ENCODE measurements around the gene UBE2E1.
"Not testable (repeated sequence)": the region's sequence is repeated elsewhere in the genome, so short reads cannot be mapped to it uniquely, and the experiment has no call there.

Gene UBE2E1

DNA sequence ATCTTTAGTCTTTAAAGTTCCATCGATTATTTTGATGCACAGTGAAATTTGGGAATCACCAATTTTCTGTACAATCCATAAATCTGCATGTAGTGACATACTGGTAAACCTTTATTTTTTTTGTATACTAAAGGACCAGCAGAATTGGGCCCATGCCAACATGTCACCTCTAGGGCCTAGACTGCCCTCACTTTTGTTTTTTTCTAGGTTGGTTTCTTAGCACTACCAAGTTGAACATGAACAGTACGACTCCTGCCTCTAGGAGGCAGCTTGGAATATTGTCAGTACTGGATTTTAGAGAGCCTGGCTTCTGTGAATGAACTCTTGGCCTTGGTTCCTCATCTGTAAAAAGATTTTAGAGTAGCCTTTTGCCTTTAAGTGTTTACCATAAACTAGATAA is 78.7 kb downstream of the UBE2E1 start:
- DNase-seq = no peak

DNA sequence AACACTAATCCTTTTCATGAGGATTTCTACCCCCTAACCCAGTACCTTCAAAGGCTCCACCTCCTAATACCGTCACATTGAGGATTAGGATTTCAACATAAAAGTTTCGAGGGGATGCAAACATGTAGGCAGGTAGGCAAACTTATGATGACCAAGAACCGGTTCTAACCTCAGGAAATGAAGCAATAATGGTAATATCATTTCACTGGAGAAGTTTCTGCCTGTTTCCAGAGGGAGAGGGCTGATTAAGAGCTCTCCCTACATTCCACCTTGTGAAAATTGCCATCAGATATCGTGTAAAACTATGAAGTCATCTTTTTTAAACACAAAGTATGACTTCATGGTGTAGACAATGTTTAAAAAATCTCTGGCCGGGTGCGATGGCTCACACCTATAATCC is 79.5 kb downstream of the UBE2E1 start:
- no peak for DNase-seq

DNA sequence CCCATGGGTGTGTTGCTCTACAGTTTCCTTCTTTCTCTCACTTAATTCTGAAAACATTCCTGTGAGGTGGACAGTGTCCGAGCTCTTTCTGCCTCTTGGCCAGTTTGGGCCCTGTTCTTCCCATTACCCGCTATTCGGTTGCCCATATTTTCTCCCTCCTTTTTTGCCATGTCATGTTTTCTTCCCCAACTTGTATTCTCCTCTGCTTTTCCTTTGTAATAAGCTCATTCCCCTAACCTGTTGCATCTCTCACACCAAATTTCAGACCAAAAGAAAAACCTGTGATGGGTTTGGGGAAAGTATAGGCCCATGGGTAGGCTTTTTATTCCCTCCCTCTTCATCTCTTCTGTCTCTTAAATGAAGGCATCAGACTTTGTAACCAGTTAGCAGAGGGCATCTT is 80.6 kb downstream of the UBE2E1 start:
- no peak for DNase-seq

DNA sequence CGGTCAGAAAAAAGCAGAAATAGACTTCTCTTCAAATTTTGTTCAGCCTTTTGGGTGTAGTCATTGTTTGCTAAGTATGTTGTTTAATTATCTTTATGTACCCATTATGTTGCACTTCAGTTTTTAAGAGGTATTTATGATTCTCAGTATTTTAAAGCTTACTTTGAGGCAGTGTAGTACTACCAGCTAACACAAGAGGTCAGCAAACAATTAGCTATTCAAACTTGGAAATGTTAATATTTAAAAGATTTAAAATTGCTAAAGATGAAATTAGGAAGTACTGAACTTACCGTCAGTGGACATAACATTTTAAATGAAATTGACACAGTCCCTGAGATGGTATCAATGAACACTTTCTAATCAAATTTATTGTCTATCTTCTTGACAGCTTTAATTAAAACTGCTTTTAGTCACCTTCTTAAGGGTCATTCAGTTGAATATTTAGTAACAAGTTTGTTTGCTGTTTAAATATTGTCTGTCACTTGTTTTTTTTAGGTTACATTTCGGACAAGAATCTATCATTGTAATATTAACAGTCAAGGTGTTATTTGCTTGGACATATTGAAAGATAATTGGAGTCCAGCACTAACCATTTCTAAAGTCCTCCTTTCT is 83.0 kb downstream of the UBE2E1 start:
- DNase-seq = no peak

DNA sequence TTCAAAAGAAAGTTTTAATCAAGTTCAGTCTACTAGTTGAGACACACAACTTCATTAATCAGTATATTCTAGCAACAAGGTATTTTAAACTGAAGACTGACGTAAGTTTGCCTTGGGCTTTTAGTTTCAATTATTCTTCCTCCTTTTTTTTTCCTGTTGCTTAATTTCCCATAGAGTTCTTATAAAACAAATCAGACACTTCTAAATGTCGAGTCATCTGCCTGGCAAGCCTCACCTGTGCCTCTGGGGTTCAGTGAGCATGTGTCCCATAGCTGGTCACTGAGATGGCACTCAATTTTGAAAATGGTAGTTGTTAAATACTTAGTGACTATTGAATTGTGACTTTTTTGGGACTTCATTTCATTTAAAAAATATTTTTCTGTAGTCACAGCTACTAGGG is 83.6 kb downstream of the UBE2E1 start:
- no peak for DNase-seq

DNA sequence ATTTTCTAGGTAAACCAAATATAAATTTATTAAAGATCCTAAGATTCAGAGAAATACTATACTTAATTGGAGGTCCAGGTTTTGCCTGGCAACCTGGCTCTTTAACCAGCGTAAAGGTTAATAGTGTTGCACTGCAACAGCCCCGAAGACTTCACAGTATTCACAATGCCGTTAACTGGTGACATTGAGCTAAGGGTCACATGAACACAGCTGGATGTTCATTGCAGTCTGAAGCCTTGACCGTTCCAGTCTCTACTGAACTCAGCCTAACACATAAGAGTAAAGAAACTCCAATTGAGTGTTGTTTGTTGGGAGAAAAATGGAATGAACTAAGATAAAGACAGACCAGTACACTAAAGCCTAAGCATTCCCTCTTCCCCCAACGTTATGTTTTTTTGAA is 84.2 kb downstream of the UBE2E1 start:
- no peak for DNase-seq

DNA sequence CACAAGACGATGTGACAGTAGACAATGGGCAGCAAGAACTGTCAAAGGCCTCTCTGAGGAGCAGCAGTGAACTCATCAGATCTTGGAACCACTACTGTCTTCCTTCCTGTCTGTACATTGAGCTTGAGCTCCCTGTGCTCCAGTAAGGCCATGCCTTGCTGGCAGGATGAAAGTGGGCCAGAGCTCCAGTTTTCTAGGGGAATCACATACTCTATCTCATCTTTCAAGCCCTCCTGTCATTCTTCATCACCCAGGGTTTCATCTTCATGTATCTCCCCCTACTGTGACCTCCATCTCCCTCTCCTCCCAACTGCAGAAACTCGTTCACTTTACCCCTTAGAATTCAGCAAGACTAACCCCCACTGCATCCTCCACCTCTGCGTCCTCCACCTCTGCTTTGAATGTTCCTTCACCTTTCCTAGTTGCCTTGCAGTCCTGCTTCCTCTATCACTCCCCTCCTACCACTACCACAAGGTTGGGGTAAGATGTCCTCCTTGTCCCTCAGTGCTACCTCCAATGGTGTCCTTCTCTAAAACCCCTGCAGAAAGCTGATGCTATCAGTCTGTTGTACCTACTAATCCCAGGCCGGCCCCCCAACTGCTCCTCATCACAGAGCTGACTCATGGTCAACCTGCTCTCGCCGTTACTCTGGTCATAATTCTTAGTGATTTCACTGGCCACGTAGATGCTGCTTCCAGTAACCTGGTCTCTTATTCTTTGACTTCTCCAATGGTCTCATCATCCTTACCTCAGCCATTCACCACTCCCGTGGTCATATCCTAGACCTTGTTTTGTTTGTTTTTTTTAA is 88.7 kb downstream of the UBE2E1 start:
- DNase-seq = no peak

DNA sequence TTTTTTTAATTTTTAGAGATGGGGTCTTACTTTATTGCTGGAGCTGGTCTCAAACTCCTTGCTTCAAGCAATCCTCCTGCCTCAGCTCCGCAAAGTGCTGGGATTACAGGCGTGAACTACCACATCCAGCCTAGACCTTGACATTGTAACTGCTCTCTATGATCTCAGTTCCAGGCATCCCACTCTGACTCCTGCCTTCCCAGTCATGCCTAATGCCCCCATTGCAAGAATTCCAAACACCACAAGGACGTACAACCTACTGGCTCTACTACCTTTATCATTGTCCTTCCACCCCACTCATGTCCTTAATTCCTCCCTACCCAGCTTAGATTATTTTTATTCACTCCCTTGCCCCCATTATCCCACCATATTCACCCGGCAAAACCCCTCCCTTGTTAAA is 89.4 kb downstream of the UBE2E1 start:
- DNase-seq = no peak

DNA sequence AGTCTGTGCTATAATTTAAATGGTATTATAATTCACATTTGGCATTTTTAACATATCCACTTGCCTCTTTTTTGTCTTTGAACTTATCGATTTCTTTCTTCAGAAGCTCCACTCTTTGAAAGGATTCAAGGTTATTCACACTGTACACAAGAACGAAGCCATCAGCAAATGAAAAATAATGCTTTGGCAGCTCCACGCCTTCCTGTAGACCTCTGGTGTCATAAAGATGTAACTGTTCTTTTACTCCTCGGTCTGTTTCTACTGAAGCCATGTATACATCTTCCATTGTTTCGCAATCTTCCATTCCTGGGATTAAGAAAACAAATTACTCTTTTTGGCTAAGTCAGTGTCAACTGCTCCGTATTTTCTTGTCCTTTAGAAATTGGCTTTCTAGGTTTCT is 95.0 kb downstream of the UBE2E1 start:
- no peak for DNase-seq

DNA sequence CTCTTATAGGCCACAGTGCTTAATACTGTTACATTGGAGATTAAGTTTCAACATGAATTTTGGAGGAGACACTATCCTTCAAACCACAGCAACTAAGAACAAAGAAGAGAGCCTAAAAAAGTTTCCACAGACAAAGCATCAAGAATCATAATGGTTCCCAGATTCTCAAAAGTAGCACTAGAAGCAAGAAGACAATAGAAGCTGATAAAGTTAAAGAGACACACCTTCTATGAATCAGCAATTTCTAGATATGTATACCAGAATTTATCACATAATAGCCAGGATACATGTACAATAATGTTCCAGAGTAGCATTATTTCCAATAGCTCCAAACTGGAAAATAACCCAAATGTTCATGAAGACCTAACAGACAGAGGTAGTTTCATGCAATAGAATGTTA is 98.8 kb downstream of the UBE2E1 start:
- DNase-seq = no peak

DNA sequence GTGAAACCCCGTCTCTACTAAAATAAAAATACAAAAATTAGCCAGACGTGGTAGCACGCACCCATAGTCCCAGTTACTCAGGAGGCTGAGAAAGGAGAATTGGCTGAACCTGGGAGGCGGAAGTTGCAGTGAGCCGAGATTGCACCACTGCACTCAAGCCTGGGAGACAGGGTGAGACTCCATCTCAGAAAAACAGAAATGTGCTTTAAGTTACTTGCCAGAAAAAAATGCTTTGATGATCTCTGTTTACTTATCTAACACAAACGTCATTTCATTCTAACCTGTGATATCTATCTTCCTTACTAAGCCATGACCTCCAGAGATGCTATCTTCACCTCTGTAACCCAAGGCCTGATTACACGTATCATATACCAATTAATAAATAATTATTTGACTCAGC is 103.6 kb downstream of the UBE2E1 start:
- no peak for DNase-seq

DNA sequence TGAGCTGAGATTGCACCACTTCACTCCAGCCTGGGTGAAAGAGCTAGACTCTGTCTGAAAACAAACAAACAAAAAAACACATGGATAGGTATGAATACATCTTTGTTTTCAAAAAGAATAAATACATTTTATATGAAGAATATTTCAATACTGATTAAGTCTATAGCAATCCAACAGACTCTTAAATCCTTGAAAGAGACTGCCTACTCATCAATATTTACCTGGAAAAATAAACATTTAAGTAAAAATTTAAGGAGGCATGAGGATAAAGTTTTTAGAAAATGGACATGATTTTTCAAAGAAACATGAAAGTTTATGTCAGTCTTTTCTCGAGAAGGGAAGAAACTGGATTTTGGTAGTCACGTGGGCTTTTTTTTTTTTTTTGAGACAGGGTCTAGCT is 105.6 kb downstream of the UBE2E1 start:
- DNase-seq = no peak

DNA sequence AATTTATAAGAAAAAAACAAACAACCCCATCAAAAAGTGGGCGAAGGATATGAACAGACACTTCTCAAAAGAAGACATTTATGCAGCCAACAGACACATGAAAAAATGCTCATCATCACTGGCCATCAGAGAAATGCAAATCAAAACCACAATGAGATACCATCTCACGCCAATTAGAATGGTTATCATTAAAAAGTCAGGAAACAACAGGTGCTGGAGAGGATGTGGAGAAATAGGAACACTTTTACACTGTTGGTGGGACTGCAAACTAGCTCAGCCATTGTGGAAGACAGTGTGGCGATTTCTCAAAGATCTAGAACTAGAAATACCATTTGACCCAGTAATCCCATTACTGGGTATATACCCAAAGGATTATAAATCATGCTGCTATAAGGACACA is 106.6 kb downstream of the UBE2E1 start:
- not testable (repeated sequence) for DNase-seq

DNA sequence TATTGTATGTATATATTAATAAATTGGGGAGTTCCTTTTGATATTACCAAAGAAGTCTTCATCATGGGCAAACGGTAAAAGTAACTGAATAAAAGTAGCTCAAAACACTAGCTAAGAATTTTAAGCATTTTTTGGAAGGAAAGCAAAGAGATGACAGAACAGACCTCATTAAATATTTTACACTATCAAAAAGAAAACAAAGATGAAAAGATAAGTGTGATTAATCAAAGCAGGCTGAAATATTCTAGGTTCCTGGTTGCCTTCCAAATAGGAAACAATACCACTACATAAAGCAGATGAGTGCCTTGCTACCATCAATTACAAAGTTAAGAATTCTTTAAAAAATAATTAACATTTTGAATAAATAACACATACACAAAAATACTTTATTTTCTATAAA is 107.4 kb downstream of the UBE2E1 start:
- no peak for DNase-seq

DNA sequence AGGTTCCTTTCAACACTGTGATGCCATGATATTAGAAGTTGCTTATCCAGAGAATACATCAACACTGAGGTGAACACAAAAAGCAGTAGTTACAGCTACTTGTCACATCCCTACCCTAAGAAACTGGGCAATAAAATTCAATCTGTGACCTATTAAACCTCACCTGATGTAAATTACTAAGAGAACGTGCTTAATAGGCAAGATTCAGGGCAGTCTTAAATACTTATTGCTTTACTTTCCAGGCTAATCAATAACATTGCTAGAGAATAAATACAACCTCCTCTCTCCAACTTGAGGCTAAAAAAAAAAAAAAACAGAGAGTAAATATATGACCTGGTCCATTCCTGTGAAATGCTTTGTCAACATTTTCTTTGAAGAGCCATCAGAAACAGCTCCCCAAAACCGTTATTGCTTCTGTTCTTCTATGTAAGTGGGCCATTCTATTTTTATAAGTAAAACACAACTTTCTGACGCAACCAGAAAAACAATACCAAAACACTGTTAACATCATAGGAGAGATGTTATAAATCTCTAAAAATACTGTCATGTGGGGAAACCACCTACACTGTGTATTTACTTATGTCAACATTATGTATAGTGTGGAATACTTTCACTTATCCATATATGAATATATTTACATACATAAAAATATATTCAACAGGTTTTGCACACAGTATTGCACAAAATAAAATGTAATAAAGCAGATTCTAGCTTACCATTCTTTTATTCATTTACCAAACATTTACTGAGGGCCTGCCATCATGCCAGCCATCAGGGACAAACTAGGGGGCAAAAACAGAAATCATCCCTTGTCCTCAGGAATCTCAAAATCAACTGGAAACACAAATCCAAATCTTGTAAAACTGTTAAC is 108.4 kb downstream of the UBE2E1 start:
- DNase-seq = no peak

DNA sequence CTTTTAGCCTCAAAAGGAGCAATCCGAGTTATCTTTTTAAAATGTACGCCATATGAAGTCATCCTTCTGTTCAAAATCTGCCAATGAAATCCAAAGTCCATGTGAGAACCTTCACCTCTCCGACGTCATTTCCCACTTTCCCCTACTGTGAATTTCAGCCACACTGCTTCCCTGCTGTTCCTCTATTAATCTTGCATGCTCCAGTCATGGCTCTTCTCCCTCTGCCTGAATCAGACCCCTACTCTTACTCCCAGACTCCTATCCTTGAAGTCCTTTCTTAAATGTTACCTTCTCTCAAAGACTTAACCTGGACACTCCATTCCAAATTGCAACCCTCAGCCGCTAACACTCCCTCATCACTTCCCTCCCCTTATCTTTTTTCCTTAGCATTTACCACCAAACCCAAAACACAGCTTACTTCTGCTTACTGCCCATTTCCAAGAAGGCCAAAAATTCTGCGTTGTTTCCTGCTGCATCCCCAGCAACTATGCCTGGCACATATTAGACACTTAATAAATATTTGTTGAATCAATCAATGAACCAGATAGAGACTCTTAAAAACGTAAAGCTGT is 109.9 kb downstream of the UBE2E1 start:
- peak; percentile 22 for DNase-seq

DNA sequence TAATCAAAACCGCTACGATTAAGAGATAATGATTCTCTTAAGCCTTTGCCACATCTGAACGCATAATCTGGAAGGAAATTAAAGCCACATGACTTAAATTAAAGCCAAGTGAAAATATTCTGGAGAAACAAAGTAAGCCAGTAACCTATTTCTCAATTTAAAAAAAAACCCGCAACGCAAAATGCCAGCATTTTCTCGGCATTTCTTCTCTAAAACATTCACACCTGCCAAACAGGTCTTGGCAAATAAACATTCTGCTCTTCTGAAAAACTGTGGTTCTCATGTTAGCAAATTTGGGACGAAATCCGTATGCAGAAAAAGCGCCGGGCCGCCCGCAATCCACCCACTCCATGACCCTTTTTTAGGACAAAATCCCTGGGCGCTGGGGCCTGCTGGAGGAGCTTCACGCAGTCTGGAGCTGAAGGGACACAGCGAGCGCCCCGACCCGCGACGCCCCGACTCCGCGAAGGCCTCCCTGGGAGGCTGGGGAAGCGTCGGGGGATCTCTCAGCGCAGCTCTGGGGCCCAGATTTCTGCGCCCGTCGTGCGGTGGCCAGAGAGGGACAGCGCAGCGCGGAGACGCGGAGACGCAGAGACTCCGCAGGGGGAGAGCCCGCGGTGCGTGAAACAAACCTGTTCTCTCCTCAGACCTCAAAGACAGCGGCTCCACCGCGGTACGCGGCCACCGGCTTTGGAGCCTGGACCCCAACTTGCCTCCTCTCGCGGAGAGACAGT is 110.6 kb downstream of the UBE2E1 start:
- DNase-seq = no peak

DNA sequence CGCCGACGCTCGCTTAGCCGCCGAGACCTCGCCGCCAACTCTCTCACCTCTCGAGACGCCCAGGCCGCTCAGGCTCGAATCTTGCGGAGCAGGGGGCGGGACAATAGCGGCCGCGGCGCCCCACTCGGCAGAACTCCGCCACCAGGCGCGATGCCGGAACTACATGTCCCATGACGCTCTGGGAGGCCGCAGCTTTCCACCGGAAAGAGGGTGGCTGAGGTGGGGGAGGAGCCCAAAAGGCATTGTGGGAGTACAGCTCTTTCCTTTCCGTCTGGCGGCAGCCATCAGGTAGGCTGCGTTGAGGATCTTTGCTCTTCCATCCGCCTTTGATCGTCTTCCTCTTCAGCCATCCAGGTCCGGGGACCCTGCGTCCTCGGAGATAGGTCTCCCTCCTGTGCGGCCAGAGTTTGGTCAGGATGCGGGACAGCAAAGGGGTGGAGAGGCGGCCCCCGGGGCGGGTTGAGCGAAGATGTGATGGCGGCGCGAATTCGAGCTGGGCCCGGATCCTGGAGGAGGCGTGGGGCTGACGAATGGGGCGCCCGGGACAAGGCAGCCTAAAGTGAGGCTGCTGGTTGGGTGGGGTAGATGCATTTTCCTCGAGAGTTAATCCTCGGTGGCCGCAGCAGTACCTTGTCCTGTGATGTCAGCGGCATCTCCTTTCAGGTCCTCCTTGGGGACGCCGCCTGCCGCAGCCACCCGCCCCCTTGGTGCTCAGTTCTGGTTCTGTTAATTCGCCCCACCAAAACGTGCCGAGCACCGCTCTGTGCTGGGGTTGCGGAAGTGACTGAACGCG is 111.3 kb downstream of the UBE2E1 start, which contains the start of the genes NKIRAS1 and RPL15:
Gene NKIRAS1 (minus strand): TSS at position 105 of the 793 bp plus-strand sequence. CDS start 6,086 bp downstream, outside the sequence.
Gene RPL15 (plus strand): TSS at position 247 of the 793 bp plus-strand sequence. CDS start 728 bp downstream, outside the sequence.
- peak; percentile 94 for DNase-seq

DNA sequence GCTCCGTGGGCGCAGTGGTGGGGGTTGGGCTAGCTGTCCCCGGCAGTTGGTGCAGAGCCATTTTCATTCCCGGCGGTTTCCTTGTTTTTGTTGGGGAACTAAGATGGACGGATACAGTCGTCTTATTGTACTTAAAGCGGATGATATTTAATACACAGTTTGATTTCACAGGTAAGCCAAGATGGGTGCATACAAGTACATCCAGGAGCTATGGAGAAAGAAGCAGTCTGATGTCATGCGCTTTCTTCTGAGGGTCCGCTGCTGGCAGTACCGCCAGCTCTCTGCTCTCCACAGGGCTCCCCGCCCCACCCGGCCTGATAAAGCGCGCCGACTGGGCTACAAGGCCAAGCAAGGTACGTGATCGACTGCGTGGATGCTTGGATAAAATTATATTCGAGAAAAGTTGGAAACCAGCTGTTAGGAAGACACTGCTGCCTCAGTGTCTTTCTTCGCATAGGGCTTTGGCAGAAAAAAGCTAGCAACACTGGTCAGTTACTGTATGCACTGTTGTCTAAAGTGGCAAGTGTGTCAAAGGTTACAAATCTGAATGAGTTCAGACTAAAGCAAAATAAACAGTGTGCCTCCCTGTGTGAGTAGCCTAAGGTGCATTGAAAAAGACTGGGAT is 112.0 kb downstream of the UBE2E1 start:
- DNase-seq = peak; percentile 62

DNA sequence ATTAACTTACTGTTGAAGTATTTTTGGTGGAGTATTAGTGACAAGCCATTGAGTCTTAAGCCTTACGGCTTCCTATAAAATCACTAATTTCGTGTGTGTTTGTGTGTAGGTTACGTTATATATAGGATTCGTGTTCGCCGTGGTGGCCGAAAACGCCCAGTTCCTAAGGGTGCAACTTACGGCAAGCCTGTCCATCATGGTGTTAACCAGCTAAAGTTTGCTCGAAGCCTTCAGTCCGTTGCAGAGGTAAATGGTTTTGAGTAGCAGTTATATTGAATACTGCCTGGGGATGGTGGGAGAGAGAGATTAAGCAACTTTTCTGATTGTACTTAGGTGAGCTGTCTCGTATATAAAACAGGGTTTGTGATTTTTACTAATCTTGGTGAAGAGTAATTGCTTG is 112.6 kb downstream of the UBE2E1 start:
- not testable (repeated sequence) for DNase-seq

DNA sequence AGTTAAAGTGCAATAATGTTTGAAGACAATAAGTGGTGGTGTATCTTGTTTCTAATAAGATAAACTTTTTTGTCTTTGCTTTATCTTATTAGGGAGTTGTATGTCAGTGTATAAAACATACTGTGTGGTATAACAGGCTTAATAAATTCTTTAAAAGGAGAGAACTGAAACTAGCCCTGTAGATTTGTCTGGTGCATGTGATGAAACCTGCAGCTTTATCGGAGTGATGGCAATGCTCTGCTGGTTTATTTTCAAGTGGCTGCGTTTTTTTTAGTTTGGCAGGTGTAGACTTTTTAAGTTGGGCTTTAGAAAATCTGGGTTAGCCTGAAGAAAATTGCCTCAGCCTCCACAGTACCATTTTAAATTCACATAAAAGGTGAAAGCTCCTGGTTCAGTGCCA is 113.9 kb downstream of the UBE2E1 start:
- DNase-seq = no peak
